GM23338 (cell line): ENCODE data around the gene STRA6.

Experiments
- CTCF ChIP-seq, 2 experiments: fragments of 200-600 bp in 1 of 2; sonication (generic) in 1 of 2; conservative IDR thresholded peaks; 2 replicates each; pipeline versions ENCODE4 v1.5.1 to v1.6.1; 2016 to 2017; ENCODE audit warnings: antibody characterized with exemption in 2 of 2, low read depth in 2 of 2, mild to moderate bottlenecking in 2 of 2, moderate library complexity in 1 of 2
- EZH2 ChIP-seq: fragments of 200-600 bp; sonication (generic); IDR thresholded peaks from one replicate; pipeline ENCODE4 v1.8.0; 2017; ENCODE audit warnings: antibody characterized with exemption, mild to moderate bottlenecking, low read depth; ENCODE audit not compliant: unreplicated experiment
- JUNB ChIP-seq: IDR thresholded peaks from one replicate; pipeline ENCODE4 v1.6.1; 2016; ENCODE audit warnings: antibody characterized with exemption; ENCODE audit not compliant: unreplicated experiment

- TF ChIP-seq EZH2 (no peak), JUNB (no peak), CTCF (conservative IDR thresholded peaks at IDR 0.05; ENCODE audit: low read depth in 2 of 2) (no peak)
Measured at GRCh38 chr15:74213858-74214284, 11.3 kb upstream of the STRA6 start.
